Stomach (tissue), 4 donors: ENCODE measurements around the gene CTDSPL.

Source experiments
- CTCF ChIP-seq, 7 experiments: fragments of 450-650 bp in 4 of 7; fragments of 200-600 bp in 3 of 7; sonication (generic) in 3 of 7; IDR thresholded peaks; one replicate each; pipeline ENCODE4 v1.5.1; 2016 to 2019; ENCODE audit warnings: antibody characterized with exemption in 7 of 7, control low read depth in 2 of 7, mild to moderate bottlenecking in 1 of 7
- EP300 ChIP-seq: sonication (generic); formaldehyde crosslinking; IDR thresholded peaks from one replicate; pipeline ENCODE4 v1.6.1; 2017; ENCODE audit warnings: antibody characterized with exemption
- POLR2A ChIP-seq, 4 donors: fragments of 450-650 bp; IDR thresholded peaks; one replicate each; pipeline ENCODE4 v1.6.1; 2016; ENCODE audit warnings: antibody characterized with exemption in 4 of 4, control low read depth in 2 of 4, mild to moderate bottlenecking in 1 of 4, moderate library complexity in 1 of 4
- POLR2AphosphoS5 ChIP-seq, 3 donors: sonication (generic); formaldehyde crosslinking; IDR thresholded peaks; one replicate each; pipeline ENCODE4 v1.6.1; 2016; ENCODE audit warnings: antibody characterized with exemption in 3 of 3

GRCh38 chr3:37938011-37938410 lies 76.3 kb downstream of the CTDSPL start:
- no peak for TF ChIP-seq CTCF (IDR thresholded peaks at IDR 0.05)
- no peak for TF ChIP-seq POLR2A (IDR thresholded peaks at IDR 0.05)
- TF ChIP-seq EP300 = no peak
- TF ChIP-seq POLR2AphosphoS5 (IDR thresholded peaks at IDR 0.05) = no peak
